IPS DF 4.7 (cell line): ENCODE results near the gene SPATA9.
"Not testable (repeated sequence)": the region's sequence is repeated elsewhere in the genome, so short reads cannot be mapped to it uniquely, and the experiment has no call there.

Experiments used
- DNase-seq: peaks from one replicate; pipeline ENCODE4 v3.0.0-alpha.2; 2013; ENCODE audit warnings: low spot score; ENCODE audit errors: extremely low read depth

Gene SPATA9

DNA sequence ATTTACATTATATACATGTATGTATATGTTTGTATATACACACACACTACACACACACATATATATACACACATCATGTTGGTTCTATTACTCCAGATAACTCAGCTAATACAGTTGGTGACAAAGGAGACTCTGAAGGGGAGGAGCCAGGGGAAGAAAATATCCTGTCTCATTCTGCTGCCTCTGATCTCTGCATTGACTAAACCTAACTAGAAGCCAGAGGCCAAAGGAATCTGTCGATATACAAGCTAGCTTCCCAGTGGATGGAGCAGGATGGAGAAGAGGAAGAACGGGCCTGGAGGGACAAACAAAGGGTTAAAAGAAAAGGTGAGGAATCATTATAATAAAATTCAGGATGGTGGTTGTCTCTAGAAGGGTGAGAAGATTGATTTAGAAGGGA, 34.6 kb upstream of the SPATA9 start:
- no peak for DNase-seq

DNA sequence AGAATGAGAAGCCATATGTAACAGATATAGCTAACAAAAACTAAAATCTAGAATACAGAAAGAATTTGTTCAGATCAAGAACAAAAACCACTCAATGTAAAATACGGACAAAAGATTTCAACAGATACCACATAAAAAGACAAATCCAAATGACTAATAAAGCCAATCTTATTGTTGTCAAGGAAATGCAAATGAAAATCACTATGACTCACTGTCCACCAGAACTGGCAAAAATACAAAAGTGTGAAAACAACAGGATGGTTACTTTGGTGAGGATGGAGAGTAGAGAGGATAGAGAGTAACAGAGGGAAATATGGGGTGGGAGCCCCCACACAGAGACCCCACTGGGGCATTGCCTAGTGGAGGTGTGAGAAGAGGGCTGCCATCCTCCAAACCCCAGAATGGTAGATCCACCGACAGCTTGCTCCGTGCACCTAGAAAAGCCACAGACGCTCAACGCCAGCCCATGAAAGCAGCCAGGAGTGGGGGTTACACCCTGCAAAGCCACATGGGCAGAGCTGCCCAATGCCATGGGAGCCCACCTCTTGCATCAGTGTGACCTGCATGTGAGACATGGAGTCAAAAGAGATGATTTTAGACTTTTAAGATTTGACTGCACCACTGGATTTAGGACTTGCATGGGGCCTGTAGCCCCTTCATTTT, 33.1 kb upstream of the SPATA9 start:
- no peak for DNase-seq

DNA sequence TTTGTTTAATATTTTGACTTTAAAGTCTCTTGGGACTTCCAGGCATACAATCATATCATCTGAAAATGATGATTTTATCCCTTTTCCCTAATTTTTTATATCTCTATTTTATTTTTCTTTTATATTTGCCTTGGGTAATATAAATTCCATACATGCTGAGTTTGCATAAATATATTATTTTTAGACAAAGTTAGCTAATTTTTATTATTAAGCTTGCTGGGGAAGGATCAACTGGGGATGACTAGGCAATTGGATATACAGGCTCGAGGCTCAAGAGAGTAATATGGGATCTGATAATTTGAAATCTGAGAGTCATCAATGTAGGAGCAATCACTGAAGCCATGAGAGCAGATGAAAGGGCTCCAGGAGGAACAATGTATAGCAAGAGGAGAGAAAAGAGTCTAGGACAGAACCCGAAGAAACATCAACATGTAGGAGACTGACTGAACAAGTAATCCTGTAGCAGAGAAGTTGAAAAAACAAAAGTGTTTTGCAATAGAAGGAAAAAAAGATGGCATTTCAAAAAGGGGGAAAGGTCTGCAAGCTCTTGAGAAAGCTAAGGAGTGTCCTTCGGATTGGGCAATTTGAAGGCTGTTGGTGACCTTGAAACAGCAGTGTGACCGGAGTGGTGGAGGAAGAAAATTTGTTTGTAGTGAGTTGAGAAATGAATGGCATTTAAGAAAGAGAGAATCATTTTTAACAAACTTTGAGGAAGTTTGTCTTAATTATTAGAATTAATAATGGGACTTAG, 31.3 kb upstream of the SPATA9 start:
- DNase-seq = no peak

DNA sequence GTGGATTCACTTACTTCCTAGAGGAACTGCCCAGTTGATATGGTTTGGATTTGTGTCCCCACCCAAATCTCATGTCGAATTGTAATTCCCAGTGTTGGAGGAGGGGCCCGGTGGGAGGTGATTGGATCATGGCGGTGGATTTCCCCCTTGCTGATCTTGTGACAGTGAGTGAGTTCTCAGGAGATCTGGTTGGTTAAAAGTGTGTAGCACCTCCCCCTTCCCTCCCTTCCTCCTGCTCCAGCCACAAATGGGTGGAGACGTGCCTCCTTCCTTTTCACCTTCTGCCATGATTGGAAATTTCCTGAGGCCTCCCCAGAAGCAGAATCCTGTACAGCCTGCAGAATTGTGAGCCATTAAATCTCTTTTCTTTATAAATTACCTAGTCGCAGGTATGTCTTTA, 30.5 kb upstream of the SPATA9 start:
- DNase-seq = not testable (repeated sequence)

DNA sequence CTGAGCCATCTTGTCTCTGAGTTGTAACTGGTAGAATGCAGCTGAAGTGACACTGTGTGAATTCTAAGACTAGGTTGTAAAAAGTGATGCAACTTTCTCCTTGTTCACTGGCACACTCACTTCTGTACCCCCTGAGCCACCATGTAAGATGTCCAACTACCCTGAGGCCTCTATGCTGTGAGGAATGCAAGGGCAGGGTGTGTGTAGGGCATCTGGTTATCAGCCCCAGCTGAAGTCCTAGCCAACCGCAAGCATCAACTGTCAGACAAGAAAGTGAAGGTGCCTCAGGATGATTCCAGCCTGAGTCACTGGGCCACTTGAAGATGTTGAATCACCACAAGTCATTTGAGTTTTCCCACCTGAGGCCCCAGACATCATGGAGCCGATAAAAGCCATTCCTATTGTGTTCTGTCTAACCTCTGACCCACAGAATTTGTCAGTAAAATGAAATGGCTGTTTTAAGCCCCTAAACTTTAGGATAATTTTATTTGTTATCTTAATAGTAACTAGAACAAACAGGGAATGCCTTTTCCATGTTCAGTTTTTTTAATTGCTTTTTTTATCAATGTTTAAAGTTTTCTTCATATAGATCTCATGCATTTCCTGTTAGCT, 29.7 kb upstream of the SPATA9 start:
- DNase-seq = no peak

DNA sequence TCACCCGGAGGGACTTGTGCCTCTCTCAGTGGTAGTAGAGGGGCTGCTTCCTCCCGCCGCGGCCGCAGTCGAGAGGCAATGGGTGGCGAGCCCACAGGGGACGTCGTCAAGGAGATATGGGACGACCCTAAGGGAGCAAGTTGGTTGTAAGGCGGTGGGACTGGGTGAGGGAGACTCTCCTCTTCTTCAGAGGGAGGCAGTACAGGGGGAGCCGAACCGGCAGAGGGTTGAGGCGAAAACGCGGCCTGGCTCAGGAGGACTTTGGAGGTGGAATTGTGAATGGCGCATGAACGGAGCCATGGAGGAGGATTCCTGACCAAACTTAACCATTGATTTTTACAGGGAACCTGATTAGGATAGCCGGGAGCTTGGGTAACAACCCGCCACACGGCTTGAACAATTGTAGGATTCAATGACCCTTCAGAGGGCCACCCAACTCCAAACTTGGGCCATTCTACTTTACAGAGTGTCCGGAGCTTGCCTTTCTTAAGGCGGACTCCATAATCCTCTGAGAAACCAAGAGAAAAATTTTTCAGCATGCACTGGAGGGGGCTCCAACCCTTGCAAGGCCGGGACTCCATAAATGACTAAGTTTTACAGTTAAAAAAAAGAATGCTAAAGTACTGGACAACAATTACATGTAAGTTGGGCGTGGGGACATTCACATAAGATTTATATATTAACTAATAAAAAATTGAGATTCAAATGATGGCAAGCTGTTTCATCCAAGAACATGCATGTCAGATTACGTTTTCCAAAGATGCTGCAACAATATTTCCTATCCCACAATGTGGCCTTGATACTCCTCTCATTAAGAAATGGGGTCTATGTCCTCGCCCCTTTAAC, 28.9 kb upstream of the SPATA9 start:
- DNase-seq = no peak

DNA sequence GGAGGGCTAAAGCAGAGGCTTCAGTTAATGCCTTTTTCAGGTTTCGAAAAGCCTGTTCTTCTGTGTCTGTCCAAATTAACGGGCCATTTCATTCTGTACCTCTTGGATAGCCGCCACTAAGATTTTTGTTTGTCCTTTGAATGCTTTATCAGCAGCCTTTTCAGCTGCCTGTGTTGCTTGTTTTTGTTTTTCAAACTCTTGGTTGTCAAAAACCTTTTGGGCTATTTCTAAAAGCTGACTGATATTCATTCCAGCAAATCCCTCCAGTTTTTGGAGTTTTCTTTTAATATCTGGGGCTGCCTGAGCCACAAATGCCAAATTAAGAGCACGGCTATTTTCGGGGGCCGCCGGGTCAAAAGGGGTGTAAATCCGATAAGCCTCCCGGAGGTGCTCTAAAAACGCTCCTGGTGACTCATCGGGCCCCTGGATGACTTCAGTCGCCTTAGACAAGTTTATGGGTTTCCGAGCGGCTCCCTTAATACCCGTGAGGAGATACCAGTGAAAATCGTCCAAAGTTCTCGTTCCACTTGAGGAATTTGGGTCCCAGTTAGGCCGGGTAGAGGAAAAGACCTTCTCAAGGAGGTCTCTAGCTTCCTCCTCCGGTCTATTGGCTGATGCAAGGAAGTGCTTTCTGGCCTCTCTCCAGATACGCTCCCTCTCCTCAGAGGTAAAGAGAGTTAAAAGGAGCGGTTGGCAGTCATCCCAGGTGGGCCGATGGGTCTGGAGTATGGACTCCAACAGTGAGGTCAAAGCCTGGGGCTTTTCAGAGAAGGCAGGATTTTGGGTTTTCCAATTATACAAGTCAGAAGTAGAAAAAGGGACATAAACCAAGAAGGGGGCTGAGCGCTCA, 28.1 kb upstream of the SPATA9 start:
- not testable (repeated sequence) for DNase-seq

DNA sequence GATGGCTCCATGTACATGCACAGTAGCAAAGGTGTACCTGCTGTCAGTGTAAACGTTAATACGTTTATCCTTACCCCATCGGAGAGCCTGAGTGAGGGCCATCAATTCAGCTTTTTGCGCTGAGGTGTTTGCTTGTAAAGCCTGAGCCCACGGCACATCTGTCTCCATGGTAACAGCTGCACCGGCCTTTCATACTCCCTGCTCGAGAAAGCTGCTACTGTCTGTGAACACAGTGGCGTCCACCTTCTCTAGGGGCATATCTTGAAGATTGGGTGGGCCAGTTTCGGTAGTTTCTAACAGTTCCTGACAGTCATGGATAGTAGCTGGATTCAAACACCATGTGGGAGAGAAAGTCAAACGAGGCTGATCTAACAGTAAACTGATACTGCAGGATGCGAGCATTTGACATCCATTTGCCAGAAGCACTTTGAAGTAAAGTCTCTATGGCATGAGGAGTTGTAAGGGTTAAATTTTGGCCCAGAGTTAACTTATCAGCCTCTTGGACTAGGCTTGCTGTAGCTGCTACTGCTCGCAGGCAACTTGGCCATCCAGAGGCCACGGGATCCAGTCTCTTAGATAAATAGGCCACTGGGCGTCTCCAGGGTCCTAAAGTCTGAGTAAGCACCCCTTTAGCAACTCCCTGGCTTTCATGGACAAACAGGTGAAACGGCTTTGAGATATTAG, 27.3 kb upstream of the SPATA9 start:
- no peak for DNase-seq

DNA sequence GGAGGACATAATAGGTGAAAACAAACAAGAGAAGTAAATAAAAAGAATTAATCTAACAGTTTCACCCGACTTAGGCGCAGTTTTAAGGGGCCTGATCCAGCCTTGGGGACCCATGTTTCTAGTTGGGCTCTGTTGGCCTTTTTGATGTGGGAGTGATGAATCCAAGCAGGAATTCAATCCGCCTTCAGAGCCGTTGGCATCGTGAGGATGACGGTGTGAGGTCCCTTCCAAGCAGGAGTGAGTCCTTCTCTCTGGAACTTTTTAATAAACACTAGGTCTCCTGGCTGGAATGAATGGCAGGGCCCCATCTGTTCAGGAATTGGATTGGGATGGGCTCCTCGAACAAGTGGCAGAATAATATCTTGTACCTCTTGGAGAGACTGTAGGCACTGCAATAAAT, 26.1 kb upstream of the SPATA9 start:
- no peak for DNase-seq

DNA sequence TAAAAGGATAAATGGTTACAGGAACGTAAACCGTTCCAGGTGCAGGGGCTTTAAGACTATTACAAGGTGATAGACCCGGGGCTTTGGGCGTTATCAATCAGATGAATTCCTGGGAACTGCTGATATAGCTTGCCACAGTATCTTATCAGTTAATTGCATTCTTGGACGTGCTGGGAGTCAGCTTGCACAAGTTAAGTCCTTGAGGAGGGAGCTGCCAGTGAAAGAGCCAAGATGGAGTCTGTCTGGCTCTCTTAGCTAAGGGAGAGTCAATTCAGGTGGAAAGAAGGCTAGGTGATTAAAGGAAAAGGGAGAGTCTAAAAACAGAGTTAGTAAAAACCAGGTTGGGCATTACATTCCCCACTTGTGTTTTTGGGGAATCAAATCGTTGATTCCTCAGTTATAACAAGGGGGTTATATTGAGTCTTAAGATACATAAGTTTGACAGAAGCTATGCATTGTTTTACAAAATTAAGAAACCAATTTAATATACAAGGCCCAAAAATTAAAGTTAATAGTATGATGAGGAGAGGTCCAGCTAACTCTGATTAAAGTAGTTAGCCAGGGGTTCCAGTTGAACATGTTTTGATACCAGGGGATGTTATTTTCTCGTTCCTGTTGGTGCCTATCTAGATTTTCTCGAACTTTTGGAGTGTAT, 24.9 kb upstream of the SPATA9 start:
- not testable (repeated sequence) for DNase-seq

DNA sequence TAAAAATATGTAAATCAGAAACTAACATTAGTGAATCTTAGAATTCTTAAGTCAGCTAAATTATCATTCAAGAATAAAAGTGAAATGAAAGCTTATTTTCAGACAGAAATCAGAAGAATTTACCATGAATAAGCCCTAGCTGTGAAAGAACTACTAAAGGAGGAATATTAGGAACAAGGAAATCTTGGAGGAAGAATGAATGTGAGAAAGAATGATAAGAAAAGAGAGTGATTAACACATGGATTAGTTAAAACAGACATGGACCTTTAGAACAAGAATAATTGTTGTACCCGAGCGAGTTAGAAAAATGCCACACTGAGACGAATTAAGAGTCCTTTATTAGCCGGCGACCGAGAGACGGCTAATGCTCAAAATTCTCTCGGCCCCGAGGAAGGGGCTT, 24.3 kb upstream of the SPATA9 start:
- DNase-seq = no peak

DNA sequence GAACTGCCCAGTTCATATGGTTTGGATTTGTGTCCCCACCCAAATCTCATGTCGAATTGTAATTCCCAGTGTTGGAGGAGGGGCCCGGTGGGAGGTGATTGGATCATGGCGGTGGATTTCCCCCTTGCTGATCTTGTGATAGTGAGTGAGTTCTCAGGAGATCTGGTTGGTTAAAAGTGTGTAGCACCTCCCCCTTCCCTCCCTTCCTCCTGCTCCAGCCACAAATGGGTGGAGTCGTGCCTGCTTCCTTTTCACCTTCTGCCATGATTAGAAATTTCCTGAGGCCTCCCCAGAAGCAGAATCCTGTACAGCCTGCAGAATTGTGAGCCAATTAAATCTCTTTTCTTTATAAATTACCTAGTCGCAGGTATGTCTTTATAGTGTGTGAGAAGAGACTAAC, 23.4 kb upstream of the SPATA9 start:
- not testable (repeated sequence) for DNase-seq

DNA sequence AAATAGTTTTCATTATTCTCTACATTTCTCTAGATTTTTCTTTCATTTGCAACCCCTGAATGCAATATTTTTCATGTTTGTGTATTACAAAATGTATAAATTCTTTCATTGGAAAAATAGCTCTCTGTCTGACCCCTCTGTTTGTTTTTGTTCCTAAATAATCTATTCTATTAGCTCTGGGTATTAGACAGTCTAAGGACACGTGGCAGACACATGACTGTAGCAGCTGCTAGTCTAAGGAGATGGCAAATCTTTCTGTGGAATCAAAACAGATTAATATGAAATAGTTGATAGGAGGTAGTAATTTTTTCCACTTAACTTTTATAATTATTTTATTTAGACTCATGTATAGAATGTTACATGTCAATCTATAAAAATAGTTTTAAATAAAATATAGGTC, 21.4 kb upstream of the SPATA9 start:
- no peak for DNase-seq

DNA sequence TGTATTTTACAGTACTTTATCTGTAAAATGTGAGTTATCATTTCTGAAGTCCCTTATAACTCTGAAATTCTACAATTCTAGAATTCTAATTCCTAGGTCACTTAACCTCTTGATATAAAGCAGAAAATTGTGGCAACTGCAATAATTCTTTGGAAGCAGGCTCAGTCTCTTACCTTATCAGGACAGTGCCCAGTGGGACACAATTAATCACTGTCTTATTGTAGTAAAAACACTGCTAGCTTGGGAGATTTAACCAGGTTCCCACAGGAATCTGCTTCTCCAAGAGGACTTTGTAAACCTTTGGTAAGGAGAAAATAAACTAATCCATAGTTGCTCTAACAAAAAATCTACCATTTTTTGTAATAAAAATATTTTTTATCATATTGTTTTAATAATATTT, 18.3 kb upstream of the SPATA9 start:
- no peak for DNase-seq

DNA sequence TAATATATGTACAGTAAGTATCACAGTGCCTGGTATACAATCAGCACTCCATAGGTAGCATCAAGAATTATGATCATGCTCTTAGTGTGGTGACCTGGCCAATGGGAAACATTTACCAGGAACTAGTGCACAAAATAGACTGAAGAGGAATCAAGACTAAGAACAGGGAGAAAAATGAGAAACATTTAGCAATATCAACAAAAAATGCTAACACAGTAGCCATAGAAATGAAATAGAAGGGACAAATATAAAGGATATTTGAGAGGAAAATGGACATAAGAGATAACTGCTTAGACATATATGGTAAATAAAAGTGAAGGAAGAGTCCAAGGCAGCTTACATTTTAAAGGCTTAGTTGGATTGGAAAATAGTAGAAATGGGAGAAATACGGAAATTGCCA, 16.5 kb upstream of the SPATA9 start:
- DNase-seq = no peak

DNA sequence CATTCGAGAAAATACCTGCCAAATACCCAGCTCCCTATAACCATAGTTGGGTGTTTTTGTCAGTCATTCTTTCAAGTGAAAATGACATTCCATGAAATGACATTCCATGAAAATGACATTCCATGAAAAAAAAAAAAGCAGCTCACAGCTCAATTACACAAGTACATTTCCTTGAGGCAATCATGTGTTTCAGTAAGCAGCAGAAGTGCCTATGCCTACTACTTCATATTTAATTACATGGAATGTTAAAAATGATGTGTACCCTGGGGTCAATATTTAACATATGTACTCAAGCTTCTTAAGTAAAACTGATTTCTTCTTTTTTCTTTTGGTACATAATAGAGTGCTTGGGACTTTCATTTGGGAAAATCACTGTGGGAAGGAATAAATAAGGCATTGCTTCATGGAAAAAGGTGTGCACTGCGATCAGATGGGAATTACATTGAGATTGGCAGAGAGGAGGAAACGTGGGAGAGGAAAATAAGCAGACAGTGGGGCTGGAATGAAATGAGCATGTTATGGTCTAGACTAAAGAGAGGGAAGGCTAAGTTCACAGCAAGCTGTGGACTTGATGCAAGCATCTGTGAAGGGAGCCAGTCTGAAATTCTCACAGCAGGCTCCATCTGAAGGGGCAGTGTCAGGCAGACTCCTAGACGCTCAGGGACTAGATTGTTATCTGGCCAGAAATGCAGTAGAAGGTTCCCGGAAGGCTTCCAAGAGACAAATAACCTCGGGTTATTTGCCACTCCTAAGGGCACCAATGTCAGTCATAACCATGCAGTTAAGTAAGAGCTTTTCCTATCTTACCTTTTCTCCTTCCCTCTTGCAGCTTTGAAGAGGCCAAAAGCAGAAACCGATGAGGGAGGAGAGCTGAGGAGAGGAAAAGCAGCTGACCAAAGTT, 15.2 kb upstream of the SPATA9 start:
- DNase-seq = no peak

DNA sequence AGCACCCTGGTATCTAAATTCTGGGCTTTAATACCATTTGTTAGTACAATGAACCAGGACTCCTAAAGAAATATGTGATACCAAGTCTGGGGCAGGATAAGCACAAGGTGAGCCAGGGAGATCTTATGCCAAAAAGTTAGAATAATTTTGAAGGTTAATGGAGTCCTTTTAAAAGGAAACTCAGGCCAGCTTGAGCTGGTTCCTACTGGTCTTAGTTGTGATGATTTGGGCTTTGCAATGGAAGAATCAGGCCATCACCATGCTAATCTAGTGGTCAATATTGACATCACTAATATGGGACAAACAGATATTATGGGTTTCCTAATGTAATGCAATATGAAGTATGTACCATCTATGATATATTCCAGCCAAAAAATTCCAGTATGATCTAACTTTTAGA, 7.5 kb upstream of the SPATA9 start:
- DNase-seq = no peak

DNA sequence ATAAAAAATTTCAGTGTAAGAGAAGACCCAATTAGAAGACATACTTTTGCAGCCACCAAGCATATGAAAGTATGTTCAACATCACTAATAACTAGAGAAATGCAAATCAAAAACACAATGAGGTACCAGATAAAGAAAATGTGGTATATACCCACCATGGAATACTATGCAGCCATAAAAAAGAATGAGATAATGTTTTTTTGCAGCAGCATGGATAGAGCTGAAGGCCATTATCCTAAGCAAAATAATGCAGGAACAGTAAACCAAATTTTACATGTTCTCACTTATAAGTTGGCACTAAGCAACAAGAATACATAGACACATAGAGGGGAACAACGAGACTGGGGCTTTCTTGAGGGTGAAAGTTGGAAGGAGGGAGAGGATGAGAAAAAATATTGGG, 6.9 kb upstream of the SPATA9 start:
- DNase-seq = no peak

DNA sequence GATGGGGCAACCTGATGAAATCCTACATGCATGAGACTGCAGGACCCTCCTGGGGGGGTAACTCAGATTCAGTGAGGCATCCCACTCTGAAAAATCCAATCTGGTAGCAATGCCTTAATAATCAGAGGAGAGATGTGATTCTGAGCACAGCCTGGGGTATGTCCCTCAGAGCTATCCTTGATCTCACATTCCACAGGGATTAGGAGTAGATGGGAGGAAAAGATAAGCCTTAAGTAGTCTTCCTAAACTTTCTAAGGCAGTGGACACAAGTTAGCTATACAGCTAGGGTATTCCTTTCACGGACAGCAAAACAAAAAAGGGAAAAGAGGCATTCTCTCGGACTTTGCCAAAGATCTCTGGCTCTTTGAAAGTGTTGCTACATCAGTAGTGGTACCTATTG, 3.9 kb upstream of the SPATA9 start:
- no peak for DNase-seq
